T-helper 2 cell (primary cell): ENCODE data around the gene TM2D3.
"Not testable (repeated sequence)": the region's sequence is repeated elsewhere in the genome, so short reads cannot be mapped to it uniquely, and the experiment has no call there.

Source experiments
- DNase-seq, 5 experiments: peaks; one replicate each; pipeline versions ENCODE4 v3.0.0 to v3.0.0-alpha.2; 2012 to 2022

Gene TM2D3

GRCh38 chr15:101657171-101657570 is 5.0 kb upstream of the TM2D3 start:
- no peak for DNase-seq

DNA sequence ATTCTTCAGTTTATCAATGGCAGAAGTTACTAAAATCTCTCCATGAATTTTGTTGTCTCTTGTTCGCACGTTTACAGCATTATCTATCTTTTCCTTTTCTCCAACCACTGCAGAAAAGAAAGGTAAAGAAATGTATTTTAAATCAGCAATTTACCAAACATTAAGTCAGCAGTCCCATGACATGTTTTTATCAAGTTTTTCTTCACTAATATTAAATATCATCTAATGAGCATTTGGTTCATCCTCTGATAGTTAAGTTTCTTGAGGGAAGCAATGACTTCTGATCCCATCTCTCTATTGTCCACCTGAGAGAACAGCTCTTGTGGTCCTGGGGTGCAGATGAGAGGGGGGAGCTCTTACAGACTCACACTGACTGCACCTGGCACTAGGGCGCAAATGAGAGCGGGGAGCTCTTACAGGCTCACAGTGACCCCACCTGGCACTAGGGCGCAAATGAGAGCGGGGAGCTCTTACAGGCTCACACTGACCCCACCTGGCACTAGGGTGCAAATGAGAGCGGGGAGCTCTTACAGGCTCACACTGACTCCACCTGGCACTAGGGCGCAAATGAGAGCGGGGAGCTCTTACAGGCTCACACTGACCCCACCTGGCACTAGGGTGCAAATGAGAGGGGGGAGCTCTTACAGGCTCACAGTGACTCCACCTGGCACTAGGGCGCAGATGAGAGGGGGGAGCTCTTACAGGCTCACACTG is 2.6 kb upstream of the TM2D3 start:
- peak in 1 of 5 experiments; percentile 33 for DNase-seq

DNA sequence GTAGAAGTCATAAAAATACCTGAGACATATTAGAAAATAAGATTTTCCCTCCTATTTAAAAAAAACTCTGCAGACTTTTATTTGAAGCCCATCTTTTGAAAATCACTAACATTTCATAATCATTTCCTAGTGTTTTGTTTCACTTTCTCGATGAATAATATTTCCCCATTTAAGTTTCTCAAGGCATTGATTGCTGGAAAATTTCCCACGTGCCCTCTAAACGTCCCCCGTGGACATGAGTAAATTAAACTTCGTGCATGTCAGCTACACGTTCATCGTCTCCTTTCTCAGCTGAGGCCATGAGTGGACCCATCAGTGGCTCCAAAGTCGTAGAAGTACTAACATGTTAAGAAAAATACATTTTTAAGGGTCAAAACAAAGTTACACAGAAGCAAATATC is 2.0 kb upstream of the TM2D3 start:
- DNase-seq, result no peak

DNA sequence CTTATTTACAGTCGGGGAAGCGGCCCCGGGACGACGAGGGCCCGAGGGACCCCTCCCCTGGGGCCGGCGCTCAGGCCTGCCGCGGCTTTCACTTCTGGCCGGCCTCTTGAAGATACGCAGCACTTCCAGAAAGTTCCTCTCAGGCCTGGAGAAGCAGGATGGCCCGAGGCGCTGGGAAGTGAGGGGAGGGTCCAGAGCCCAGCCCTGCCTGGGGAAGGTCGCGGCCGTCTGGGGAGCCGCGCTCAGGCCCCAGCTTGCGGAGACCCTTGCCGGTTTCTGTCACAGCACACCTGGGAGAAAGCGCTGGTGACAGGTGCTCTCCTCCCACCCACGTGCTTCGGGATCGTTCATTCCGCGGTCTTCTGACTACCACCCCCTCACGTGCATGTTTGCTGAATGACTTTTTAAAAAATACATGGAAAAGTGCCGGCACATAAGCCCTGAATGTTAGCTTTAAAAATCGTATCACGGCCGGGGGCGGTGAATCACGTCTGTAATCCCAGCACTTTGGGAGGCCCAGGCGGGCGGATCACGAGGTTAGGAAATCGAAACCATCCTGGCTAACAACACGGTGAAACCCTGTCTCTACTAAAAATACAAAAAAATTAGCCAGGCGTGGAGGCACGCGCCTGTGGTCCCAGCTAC is 727 bp upstream of the TM2D3 start:
- peak in 1 of 5 experiments; percentile 22 for DNase-seq

GRCh38 chr15:101651554-101652097 is 555 bp downstream of the TM2D3 start:
- DNase-seq, result no peak

- DNase-seq, result no peak
Observed at GRCh38 chr15:101650145-101650544, 2.0 kb downstream of the TM2D3 start.

- DNase-seq, result no peak
Observed at GRCh38 chr15:101648356-101648755, 3.8 kb downstream of the TM2D3 start.

DNA sequence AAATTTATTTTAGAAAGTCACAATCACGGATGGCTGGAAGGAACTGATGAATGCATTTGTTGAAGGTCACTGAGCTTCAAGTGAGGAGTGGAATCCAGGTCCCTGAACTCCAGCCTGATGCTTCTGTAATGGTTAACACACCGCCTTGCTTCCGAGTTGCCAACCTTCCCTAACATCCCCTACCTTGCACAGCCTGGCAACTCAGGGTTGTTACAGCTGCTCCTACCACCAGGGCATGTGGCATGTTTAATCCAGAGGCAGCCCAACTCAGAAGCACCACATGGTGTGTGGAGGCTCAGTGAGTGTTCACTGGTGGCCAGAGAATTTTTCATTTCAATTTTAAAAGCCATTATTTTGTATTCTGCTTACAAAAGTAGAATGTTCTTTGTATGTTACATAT is 4.9 kb downstream of the TM2D3 start:
- DNase-seq, result no peak

- no peak for DNase-seq
Observed at GRCh38 chr15:101646672-101647071, 5.5 kb downstream of the TM2D3 start.

- DNase-seq, result no peak
Observed at GRCh38 chr15:101642361-101642760, 9.8 kb downstream of the TM2D3 start.

DNA sequence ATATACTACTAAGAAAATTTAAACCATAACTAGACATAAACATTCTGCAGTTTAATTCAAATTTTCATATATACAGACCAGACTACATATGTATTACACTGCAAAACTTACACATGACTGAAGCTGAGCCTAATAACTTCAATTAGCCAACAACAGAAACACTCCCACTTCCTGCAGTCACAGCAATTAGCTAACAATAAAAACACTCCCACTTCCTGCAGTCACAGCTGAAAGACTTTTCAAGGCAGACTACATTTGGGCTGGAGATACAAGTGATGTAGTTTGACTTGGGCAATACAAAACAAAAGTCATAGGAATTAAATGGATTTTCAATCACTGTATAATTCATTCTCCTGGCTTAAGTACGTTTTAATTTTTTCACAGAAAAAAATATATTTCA is 10.3 kb downstream of the TM2D3 start:
- peak in 2 of 5 experiments; percentile 24 to 73 for DNase-seq

DNA sequence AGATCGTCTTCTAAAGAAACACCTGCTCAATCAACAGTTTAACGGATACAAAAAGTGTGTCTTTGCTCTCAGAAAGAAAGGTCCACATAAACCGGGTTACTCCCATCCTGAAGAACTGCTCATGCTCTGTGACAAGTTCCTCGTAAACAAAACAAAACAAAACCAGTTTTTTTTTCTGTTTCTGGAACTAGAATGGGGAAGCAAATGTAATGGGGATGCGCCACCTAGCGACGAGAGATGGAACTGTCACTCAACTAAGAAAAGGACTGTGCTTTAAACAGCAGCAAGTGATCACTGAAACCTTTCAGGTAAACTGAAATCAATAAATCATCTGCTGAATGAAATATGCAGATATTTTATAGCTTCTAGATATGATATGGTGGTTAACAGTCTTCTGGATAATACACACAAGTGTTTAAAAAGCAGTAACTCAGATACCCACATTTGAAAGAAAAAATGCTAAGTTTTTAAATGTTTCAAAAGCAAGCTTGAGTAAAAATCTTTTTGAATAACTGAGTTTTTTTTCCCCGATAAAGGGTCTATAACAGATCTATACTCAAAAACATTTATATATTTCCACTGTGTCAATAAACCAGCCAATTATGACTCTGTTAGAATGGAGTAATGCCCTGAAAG is 10.9 kb downstream of the TM2D3 start:
- peak; percentile 38 to 79 (median 62) for DNase-seq

- DNase-seq, result no peak
Observed at GRCh38 chr15:101639667-101640066, 12.5 kb downstream of the TM2D3 start.

DNA sequence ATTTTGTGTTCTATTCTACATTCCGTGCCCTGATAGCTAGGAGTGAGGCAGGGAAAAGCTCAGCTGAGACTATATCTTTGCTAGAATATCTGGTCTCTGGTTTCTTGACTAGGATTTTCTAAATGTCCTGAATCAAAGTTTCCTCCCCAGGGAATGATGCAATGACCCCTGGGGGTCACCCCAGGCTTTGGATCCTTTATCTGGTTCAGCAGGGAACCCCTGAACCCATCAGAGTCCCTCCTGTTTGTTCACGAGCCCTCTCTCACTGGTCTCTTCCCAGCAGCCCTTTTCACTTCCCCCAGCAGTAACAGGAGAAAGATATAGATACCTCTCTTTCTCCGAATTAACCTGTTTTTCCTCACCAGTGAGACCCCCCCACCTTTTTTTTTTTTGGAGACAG is 14.3 kb downstream of the TM2D3 start:
- DNase-seq, result no peak

- no peak for DNase-seq
Observed at GRCh38 chr15:101637516-101637915, 14.7 kb downstream of the TM2D3 start.

DNA sequence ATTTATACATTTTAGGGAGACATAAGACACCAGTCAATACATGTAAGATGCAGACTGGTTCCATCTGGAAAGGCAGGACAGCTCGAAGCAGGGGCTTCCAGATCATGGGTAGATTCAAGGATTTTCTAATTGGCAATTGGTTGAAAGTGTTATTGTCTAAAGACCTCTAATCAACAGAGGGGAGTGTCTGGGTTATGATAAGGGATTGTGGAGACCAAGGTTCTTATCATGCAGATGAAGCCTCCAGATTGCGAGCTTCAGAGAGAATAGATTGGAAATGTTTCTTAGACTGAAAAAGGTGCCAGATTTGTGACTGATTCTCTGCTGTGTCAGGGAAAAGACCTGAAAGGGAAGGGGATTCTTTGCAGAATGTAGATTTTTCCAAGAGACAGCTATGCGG is 15.1 kb downstream of the TM2D3 start:
- DNase-seq, result no peak

DNA sequence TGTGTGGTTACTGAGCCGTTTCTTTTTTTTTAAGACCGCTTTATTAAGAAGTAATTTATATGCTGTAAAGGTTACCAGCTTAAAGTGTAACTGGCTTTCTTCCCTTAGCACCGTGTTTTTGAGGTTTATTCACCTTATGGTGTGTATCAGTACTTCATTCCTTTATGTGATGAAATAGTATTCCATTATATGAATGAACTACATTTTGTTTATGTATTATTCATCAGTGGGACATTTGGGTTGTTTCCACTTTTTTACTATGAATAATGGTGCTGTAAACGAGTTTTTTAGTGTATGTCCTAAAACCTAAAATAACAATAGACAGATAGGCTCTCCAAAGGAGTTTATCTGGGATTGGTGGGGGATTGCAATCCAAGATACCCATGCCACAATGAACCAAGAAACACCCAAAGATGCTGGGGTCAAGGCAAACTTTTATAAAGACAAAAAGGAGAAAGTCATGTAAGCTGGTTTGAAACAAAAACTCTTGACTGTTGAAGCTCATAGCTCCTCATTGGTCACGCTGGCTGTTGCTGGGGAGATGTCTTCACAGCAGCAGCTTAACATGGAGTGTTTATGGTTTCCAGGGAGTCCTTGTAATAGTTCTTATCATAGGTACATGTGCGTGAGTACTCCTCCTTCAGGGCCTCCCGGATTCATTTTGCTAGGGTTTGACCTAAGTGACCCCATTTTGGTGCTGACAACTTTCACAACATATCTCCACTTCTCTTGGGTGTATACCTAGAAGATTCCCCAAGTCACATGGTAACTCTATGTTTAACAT is 16.0 kb downstream of the TM2D3 start:
- DNase-seq, result no peak

- no peak for DNase-seq
Observed at GRCh38 chr15:101633356-101633755, 18.8 kb downstream of the TM2D3 start.

DNA sequence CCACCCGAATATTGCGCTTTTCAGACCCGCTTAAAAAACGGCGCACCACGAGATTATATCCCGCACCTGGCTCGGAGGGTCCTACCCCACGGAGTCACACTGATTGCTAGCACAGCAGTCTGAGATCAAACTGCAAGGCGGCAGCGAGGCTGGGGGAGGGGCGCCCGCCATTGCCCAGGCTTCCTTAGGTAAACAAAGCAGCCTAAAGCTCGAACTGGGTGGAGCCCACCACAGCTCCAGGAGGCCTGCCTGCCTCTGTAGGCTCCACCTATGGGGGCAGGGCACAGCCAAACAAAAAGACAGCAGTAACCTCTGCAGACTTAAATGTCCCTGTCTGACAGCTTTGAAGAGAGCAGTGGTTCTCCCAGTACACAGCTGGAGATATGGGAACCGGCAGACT is 25.5 kb downstream of the TM2D3 start:
- DNase-seq, result not testable (repeated sequence)

GRCh38 chr15:101625980-101626379 is 26.2 kb downstream of the TM2D3 start:
- no peak for DNase-seq

GRCh38 chr15:101625184-101625583 is 27.0 kb downstream of the TM2D3 start:
- no peak for DNase-seq

DNA sequence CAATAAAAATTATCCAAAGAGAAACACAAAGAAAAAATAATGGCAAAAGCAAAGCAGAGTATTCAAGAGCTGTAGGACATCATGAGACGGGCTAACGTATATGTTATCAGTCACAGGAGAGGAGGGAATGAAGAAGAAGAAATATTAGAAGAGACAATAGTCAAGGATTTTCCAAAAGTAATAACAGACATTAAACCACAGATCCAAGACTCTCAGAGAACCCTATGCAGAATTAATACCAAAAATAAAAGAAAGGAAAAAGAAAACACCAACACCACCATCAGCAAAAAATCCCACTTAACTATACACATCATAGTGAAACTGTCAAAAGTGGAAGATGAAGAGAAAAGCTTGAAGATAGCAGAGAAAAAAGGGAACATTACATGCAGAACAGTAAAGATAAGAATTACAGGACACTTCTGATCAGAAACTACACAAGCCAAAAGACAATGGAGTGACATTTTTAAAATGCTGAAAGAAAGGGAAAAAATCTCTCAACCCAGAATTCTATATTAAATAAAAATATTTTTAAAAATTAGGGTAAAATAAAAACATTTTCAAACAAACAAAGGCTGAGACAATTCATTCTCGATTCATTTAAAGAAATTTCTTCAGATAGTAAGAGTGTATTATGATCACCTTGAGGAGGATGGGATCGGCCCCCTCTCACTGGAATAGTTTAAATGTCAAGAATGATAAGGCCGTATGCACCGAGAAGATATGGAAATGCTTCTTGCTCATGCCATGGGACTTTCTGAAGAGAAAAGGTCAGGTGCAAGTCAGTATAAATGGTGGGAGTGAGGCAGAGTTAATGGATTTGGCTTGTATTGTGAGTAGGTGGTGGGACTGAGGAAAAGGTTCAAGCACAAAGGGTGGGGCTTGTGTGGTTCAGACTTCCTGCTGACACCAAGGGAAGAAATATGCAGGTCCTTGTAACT is 28.5 kb downstream of the TM2D3 start:
- DNase-seq, result no peak
